Calu3 (cell line): Measurements from ENCODE around the gene CDR2. TPM values are rescaled to one million over a fixed set of nuclear protein-coding genes. Genes with fewer than 3 reads are reported as not detected.

Experiments used
- BruUV-seq: library from RNA; stranded (reverse); fragments of 400-500 nt; replicated peaks from 2 replicates; lab custom pipeline; 2021; lab: Mats Ljungman, UMichigan
- CTCF ChIA-PET: fragments of 300-600 bp; sonication (Branson Sonifier 250); formaldehyde crosslinking; loops from one replicate; lab custom pipeline; 2022; ENCODE audit warnings: antibody characterized with exemption; lab: Charles Lee
- DNase-seq: peaks from one replicate; pipeline ENCODE4 v3.0.0; 2022
- H3K27ac Mint-ChIP-seq: one replicate; pipeline ENCODE4 v1.8.0; 2022; ENCODE audit warnings: mixed read lengths; ENCODE audit not compliant: unreplicated experiment
- H3K27me3 Mint-ChIP-seq: one replicate; pipeline ENCODE4 v1.8.0; 2022; ENCODE audit warnings: mixed read lengths; ENCODE audit not compliant: unreplicated experiment
- H3K36me3 Mint-ChIP-seq: one replicate; pipeline ENCODE4 v1.8.0; 2022; ENCODE audit warnings: mild to moderate bottlenecking, moderate library complexity, mixed read lengths; ENCODE audit not compliant: insufficient read depth, unreplicated experiment
- H3K4me1 Mint-ChIP-seq: one replicate; pipeline ENCODE4 v1.8.0; 2022; ENCODE audit warnings: mild to moderate bottlenecking, low read depth, mixed read lengths; ENCODE audit not compliant: unreplicated experiment
- H3K4me3 Mint-ChIP-seq: one replicate; pipeline ENCODE4 v1.8.0; 2022; ENCODE audit warnings: mild to moderate bottlenecking, low read depth, moderate library complexity, mixed read lengths; ENCODE audit not compliant: unreplicated experiment
- H3K9me3 Mint-ChIP-seq: one replicate; pipeline ENCODE4 v1.8.0; 2022; ENCODE audit warnings: low read depth, mixed read lengths; ENCODE audit not compliant: unreplicated experiment
- intact Hi-C: fragments of 100-400 bp; cut with micrococcal nuclease; formaldehyde crosslinking; loops from one replicate; pipeline ENCODE4 v1.10.0; 2022; ENCODE audit not compliant: unreplicated experiment
- total RNA-seq: library from RNA; stranded (reverse); gene quantifications from 2 replicates; pipeline ENCODE4 v1.2.3, GENCODE V29; 2022
- TF ChIP-seq, protein P1 (sequence below): fragments of 200-600 bp; IDR thresholded peaks from one replicate; pipeline ENCODE4 v1.8.0; 2022; ENCODE audit warnings: antibody characterized with exemption; ENCODE audit not compliant: unreplicated experiment

CDR2 gene
- total RNA-seq, 1 experiment from 2014 or later, result 78.9 TPM

GRCh38 chr16:22317001-22317530, 57.4 kb downstream of the CDR2 start:
- no peak overlapping the region for H3K27ac Mint-ChIP-seq
- no peaks in the 10 kb centered on the region for H3K27me3 Mint-ChIP-seq
- H3K36me3 Mint-ChIP-seq, result peaks cover 85% of the 10 kb centered on the region
- CTCF ChIA-PET, result interaction anchor here (0.5 kb wide), 1 partner anchor 91 kb away, joined by 3 read pairs; no protein-coding TSS in a partner anchor
- no TSS peak for BruUV-seq
- no peak overlapping the region for H3K4me3 Mint-ChIP-seq
- TF ChIP-seq, protein P1, sequence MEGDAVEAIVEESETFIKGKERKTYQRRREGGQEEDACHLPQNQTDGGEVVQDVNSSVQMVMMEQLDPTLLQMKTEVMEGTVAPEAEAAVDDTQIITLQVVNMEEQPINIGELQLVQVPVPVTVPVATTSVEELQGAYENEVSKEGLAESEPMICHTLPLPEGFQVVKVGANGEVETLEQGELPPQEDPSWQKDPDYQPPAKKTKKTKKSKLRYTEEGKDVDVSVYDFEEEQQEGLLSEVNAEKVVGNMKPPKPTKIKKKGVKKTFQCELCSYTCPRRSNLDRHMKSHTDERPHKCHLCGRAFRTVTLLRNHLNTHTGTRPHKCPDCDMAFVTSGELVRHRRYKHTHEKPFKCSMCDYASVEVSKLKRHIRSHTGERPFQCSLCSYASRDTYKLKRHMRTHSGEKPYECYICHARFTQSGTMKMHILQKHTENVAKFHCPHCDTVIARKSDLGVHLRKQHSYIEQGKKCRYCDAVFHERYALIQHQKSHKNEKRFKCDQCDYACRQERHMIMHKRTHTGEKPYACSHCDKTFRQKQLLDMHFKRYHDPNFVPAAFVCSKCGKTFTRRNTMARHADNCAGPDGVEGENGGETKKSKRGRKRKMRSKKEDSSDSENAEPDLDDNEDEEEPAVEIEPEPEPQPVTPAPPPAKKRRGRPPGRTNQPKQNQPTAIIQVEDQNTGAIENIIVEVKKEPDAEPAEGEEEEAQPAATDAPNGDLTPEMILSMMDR, result no peak
- H3K4me1 Mint-ChIP-seq, result no peaks in the 10 kb centered on the region
- no peaks in the 10 kb centered on the region for H3K9me3 Mint-ChIP-seq
- no peak for DNase-seq
- intact Hi-C loops, result no loop called here

GRCh38 chr16:22316411-22316811, 58.0 kb downstream of the CDR2 start:
- intact Hi-C loops, result no loop called here
- H3K27ac Mint-ChIP-seq, result no peak overlapping the region
- no peaks in the 10 kb centered on the region for H3K27me3 Mint-ChIP-seq
- CTCF ChIA-PET, result interaction anchor here (0.5 kb wide), 1 partner anchor 92 kb away, joined by 3 read pairs; no protein-coding TSS in a partner anchor
- H3K4me3 Mint-ChIP-seq, result no peak overlapping the region
- no peaks in the 10 kb centered on the region for H3K9me3 Mint-ChIP-seq
- BruUV-seq, result no TSS peak
- TF ChIP-seq, protein P1, result no peak
- peaks cover 88% of the 10 kb centered on the region for H3K36me3 Mint-ChIP-seq
- H3K4me1 Mint-ChIP-seq, result no peaks in the 10 kb centered on the region
- no peak for DNase-seq

- intact Hi-C loops, result no loop called here
- DNase-seq, result no peak
- H3K27ac Mint-ChIP-seq, result no peak overlapping the region
- no peaks in the 10 kb centered on the region for H3K9me3 Mint-ChIP-seq
- no peaks in the 10 kb centered on the region for H3K27me3 Mint-ChIP-seq
- no peaks in the 10 kb centered on the region for H3K4me1 Mint-ChIP-seq
- CTCF ChIA-PET, result no interaction called here
- H3K4me3 Mint-ChIP-seq, result no peak overlapping the region
- no TSS peak for BruUV-seq
- H3K36me3 Mint-ChIP-seq, result peaks cover 92% of the 10 kb centered on the region
- TF ChIP-seq, protein P1, result no peak
These were observed 58.4 kb downstream of the CDR2 start for GRCh38 chr16:22315979-22316378.

- no peaks in the 10 kb centered on the region for H3K9me3 Mint-ChIP-seq
- intact Hi-C loops, result no loop called here
- H3K4me1 Mint-ChIP-seq, result no peaks in the 10 kb centered on the region
- H3K4me3 Mint-ChIP-seq, result no peak overlapping the region
- CTCF ChIA-PET, result no interaction called here
- no peaks in the 10 kb centered on the region for H3K27me3 Mint-ChIP-seq
- no peak for DNase-seq
- no TSS peak for BruUV-seq
- H3K27ac Mint-ChIP-seq, result no peak overlapping the region
- TF ChIP-seq, protein P1, result no peak
- H3K36me3 Mint-ChIP-seq, result peaks cover 82% of the 10 kb centered on the region
These were observed 59.5 kb downstream of the CDR2 start for GRCh38 chr16:22314661-22315626.
